ENCODE data around the gene GJA1.

DNA sequence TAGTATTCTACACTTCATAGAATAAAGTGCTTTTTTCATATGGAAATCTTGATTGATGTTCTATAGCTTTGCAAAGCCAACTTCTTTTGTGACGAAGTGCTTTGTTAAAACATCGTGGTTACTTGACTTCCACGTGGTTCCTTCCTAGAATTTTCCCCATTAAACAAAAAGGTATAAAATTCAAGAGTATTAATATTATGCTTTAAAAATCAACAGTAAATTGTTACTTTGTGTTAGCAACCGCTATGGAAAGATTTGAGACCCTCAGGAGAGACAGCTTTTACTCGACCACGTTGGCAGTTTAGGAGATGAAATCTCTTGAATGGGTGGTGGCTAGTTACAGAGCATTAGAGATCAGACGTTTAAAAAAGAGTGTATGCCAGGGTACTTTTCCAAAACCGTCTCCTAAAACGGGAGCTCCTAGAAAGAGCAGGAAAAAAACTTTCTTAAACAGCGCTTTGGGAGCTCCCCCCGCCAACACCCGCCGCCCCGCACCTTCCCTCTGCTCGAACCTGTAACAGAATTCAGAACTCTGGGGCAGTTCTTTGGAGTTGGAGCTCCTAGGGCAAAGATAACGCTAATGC lies 920 bp downstream of the GJA1 start:
- TF ChIP-seq CTCF (IDR thresholded peaks at IDR 0.05) = no peak
- TF ChIP-seq POLR2A (IDR thresholded peaks at IDR 0.05) = peak in 1 of 2 donors; percentile 13

Measured in adrenal gland (tissue), 5 donors.